B cell (primary cell): ENCODE measurements around the gene ADGRD2. TPM values are rescaled to one million over a fixed set of nuclear protein-coding genes. Genes with fewer than 3 reads are reported as not detected.

Experiments used
- ATAC-seq: fragments of 200-7000 bp; cut with Tn5 transposase; one replicate; pipeline ENCODE4 v1.10.0; 2021; ENCODE audit warnings: low read depth, mild to moderate bottlenecking, moderate number of reproducible peaks, moderate library complexity
- CTCF ChIA-PET: fragments of 350-600 bp; sonication (Branson Sonifier 250); formaldehyde crosslinking; loops from one replicate; lab custom pipeline; 2021; ENCODE audit warnings: antibody characterized with exemption, inconsistent platforms; lab: Charles Lee
- POLR2A ChIA-PET: fragments of 350-600 bp; sonication (Branson Sonifier 250); formaldehyde crosslinking; loops from one replicate; lab custom pipeline; 2021; ENCODE audit warnings: antibody characterized with exemption; lab: Charles Lee
- DNase-seq: peaks from one replicate; pipeline ENCODE4 v3.0.0; 2013
- H2AFZ ChIP-seq: 2 replicates; pipeline ENCODE4 v1.6.1; 2012; ENCODE audit warnings: mild to moderate bottlenecking, low read depth, low read length; ENCODE audit not compliant: insufficient read depth, poor library complexity, severe bottlenecking
- H3K27ac ChIP-seq, 2 donors: 1 replicate in 1 of 2; 2 replicates in 1 of 2; pipeline ENCODE4 v1.5.1; 2012 to 2013; ENCODE audit warnings: low read length in 2 of 2, mild to moderate bottlenecking in 2 of 2, moderate library complexity in 1 of 2
- H3K27me3 ChIP-seq, 4 experiments: fragments of 200-600 bp in 1 of 4; sonication (generic) in 1 of 4; replicated peaks in 1 of 4; 1 replicate in 2 of 4; 2 replicates in 2 of 4; pipeline versions ENCODE4 v1.6.1 to v1.7.0; 2013 to 2016; ENCODE audit warnings: low read length in 3 of 4, mild to moderate bottlenecking in 2 of 4, mixed read lengths in 1 of 4, moderate library complexity in 1 of 4; ENCODE audit not compliant: insufficient read depth in 4 of 4, control insufficient read depth in 3 of 4; ENCODE audit errors: control extremely low read depth in 1 of 4
- H3K36me3 ChIP-seq, 2 experiments: replicated peaks in 1 of 2; 1 replicate in 1 of 2; 2 replicates in 1 of 2; pipeline versions ENCODE4 v1.6.1 to v1.7.1; 2013; ENCODE audit warnings: low read length in 1 of 2; ENCODE audit not compliant: insufficient read depth in 2 of 2, control insufficient read depth in 1 of 2; ENCODE audit errors: control extremely low read depth in 1 of 2, extremely low read depth in 1 of 2
- H3K4me1 ChIP-seq, 2 donors: fragments of 200-600 bp in 1 of 2; sonication (generic) in 1 of 2; 1 replicate in 1 of 2; 2 replicates in 1 of 2; pipeline versions ENCODE4 v1.5.1 to v1.6.1; 2013 to 2017; ENCODE audit warnings: low read length in 2 of 2; ENCODE audit not compliant: control insufficient read depth in 2 of 2, insufficient read depth in 2 of 2
- H3K4me2 ChIP-seq: replicated peaks from 2 replicates; pipeline ENCODE3; 2012; ENCODE audit warnings: mild to moderate bottlenecking, low read depth, low read length; ENCODE audit not compliant: poor library complexity, severe bottlenecking
- H3K4me3 ChIP-seq, 5 experiments: fragments of 200-600 bp in 1 of 5; sonication (generic) in 1 of 5; 1 replicate in 3 of 5; 2 replicates in 2 of 5; pipeline versions ENCODE4 v1.5.1 to v1.7.0; 2011 to 2016; ENCODE audit warnings: low read length in 4 of 5, mild to moderate bottlenecking in 4 of 5, low read depth in 2 of 5, control low read depth in 1 of 5, moderate library complexity in 1 of 5; ENCODE audit not compliant: insufficient read depth in 1 of 5; ENCODE audit errors: control extremely low read depth in 1 of 5, extremely low read depth in 1 of 5
- H3K79me2 ChIP-seq: fragments of 200-600 bp; sonication (generic); one replicate; pipeline ENCODE4 v1.6.0; 2016; ENCODE audit warnings: low read length; ENCODE audit not compliant: control insufficient read depth, insufficient read depth
- H3K9ac ChIP-seq: fragments of 200-600 bp; sonication (generic); 2 replicates; pipeline ENCODE4 v1.6.1; 2017; ENCODE audit warnings: mild to moderate bottlenecking, low read length, moderate library complexity
- H3K9me3 ChIP-seq, 3 donors: one replicate each; pipeline versions ENCODE4 v1.6.1 to v1.7.1; 2013; ENCODE audit warnings: low read length in 2 of 3; ENCODE audit not compliant: control insufficient read depth in 2 of 3, insufficient read depth in 1 of 3; ENCODE audit errors: control extremely low read depth in 1 of 3
- H4K20me1 ChIP-seq: 2 replicates; pipeline ENCODE4 v1.6.0; 2012; ENCODE audit warnings: mild to moderate bottlenecking, low read length; ENCODE audit not compliant: insufficient read depth, control insufficient read depth, poor library complexity, severe bottlenecking
- H3K27ac Mint-ChIP-seq: one replicate; pipeline ENCODE4 v1.8.0; 2021; ENCODE audit warnings: mixed read lengths
- H3K27me3 Mint-ChIP-seq: one replicate; pipeline ENCODE4 v1.8.0; 2021; ENCODE audit warnings: mixed read lengths
- H3K4me1 Mint-ChIP-seq: one replicate; pipeline ENCODE4 v1.8.0; 2021; ENCODE audit warnings: mixed read lengths
- H3K4me3 Mint-ChIP-seq: one replicate; pipeline ENCODE4 v1.8.0; 2021; ENCODE audit warnings: mixed read lengths
- H3K9me3 Mint-ChIP-seq: one replicate; pipeline ENCODE4 v1.8.0; 2022; ENCODE audit warnings: mixed read lengths; ENCODE audit not compliant: insufficient read depth
- CTCF ChIP-seq: fragments of 200-600 bp; IDR thresholded peaks from one replicate; pipeline ENCODE4 v1.8.0; 2022; ENCODE audit warnings: antibody characterized with exemption, mild to moderate bottlenecking
- EZH2 ChIP-seq: IDR thresholded peaks from 2 replicates; pipeline ENCODE4 v1.6.1; 2012; ENCODE audit warnings: borderline replicate concordance, low read depth, mild to moderate bottlenecking, moderate library complexity, low read length; ENCODE audit not compliant: insufficient read depth, poor library complexity, severe bottlenecking
- WGBS: methylation state at CpG from one replicate; pipeline ENCODE4 v1.1.5; 2013; ENCODE audit warnings: missing lambda C conversion rate; ENCODE audit not compliant: insufficient coverage; 5-methylcytosine and 5-hydroxymethylcytosine counted together
- intact Hi-C: fragments of 100-400 bp; cut with micrococcal nuclease; formaldehyde crosslinking; loops from one replicate; pipeline ENCODE4 v1.10.0; 2022
- polyA plus RNA-seq: library from polyadenylated mRNA; depleted of rRNA; stranded (reverse); fragments of >200 nt; gene quantifications from 2 replicates; pipeline ENCODE4 v1.2.3, GENCODE V29; 2012
- total RNA-seq, 2 donors: library from RNA; stranded (reverse); fragments of 120-200 nt in 1 of 2; gene quantifications; 1 replicate in 1 of 2; 2 replicates in 1 of 2; pipeline versions ENCODE4 v1.2.3 to v1.2.4, GENCODE V29; 2013 to 2022

The ADGRD2 gene
- total and polyA plus RNA-seq, 2 donors (not counting 1 experiment from before 2014, with no cell fraction given), result not detected

- Histone ChIP-seq H3K79me2 (no peaks in the 10 kb centered on the region), H3K27me3 (peaks cover 0 to 3% (median 0%) of the 10 kb centered on the region in 4 experiments), H3K4me2 (no peak overlapping the region), H3K4me1 (no peaks in the 10 kb centered on the region), H3K9me3 (no peaks in the 10 kb centered on the region), H3K36me3 (no peaks in the 10 kb centered on the region), H3K4me3 (no peak overlapping the region), H2AFZ (no peak overlapping the region), H4K20me1 (no peaks in the 10 kb centered on the region), H3K9ac (no peak overlapping the region), H3K27ac (no peak overlapping the region)
- Mint-ChIP-seq H3K9me3 (no peaks in the 10 kb centered on the region), H3K4me3 (no peak overlapping the region), H3K4me1 (no peaks in the 10 kb centered on the region), H3K27me3 (peaks cover 19% of the 10 kb centered on the region), H3K27ac (no peak overlapping the region)
- WGBS, result 80% methylated on average over 9 of the region's 9 CpGs
- ATAC-seq (no peak), DNase-seq (no peak)
- CTCF ChIA-PET, result no interaction called here
- intact Hi-C loops, result no loop called here
- no peak for TF ChIP-seq EZH2
- TF ChIP-seq CTCF, result no peak
- POLR2A ChIA-PET, result no interaction called here
Observed at GRCh38 chr9:124512806-124513204, 62.6 kb downstream of the ADGRD2 start.

- ChIA-PET POLR2A (no interaction called here), CTCF (no interaction called here)
- Histone ChIP-seq H3K4me3 (no peak overlapping the region), H3K79me2 (no peaks in the 10 kb centered on the region), H3K9ac (no peak overlapping the region), H2AFZ (no peak overlapping the region), H3K27ac (no peak overlapping the region), H3K4me1 (no peaks in the 10 kb centered on the region), H3K27me3 (no peaks in the 10 kb centered on the region), H4K20me1 (no peaks in the 10 kb centered on the region), H3K36me3 (no peaks in the 10 kb centered on the region), H3K4me2 (no peak overlapping the region), H3K9me3 (no peaks in the 10 kb centered on the region)
- TF ChIP-seq CTCF (no peak), EZH2 (no peak)
- Mint-ChIP-seq H3K9me3 (no peaks in the 10 kb centered on the region), H3K4me1 (no peaks in the 10 kb centered on the region), H3K27me3 (peaks cover 19% of the 10 kb centered on the region), H3K27ac (no peak overlapping the region), H3K4me3 (no peak overlapping the region)
- ATAC-seq (no peak), DNase-seq (no peak)
- 37% methylated on average over 4 of the region's 5 CpGs for WGBS
- intact Hi-C loops, result no loop called here
Observed at GRCh38 chr9:124513376-124513994, 63.2 kb downstream of the ADGRD2 start.
